NCI-H748 treated with DMSO at 0.1 percent for 48 hours (cell line): ENCODE measurements around the gene CTAGE6.
"Not testable (repeated sequence)": the region's sequence is repeated elsewhere in the genome, so short reads cannot be mapped to it uniquely, and the experiment has no call there.

ENCODE experiments used
- DNase-seq: peaks from one replicate; lab custom pipeline; 2025; lab: John Stamatoyannopoulos, UW

The CTAGE6 gene

DNA sequence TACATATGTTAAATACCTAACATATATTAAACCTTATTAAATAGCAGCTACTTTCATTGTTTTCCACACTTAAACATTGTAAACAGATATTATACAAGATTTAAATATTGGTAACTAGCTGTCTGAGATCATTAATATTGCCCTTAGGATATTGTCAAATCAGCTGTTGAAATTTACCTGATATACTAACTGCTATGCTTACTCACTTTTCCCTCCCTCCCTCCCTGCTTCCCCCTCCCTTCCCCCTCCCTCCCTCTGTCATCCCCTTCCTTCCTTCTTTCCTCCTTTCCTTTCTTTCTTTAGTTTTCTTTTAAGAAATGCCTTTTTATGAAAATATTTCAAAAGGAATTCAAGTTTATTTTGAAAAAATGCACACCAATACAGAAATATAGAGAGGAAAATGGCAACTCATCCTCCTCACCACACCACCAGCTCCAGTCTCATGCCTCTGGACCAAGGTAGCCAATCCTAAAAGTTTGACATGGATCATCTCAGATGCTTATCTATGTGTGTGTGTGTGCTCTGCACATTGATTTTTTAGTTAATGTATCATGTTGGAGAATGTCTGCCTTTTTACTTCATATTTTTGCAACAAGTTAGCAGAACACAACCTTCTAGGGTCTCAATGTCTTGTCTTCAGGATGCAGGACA, 41.8 kb downstream of the CTAGE6 start:
- DNase-seq, result not testable (repeated sequence)

DNA sequence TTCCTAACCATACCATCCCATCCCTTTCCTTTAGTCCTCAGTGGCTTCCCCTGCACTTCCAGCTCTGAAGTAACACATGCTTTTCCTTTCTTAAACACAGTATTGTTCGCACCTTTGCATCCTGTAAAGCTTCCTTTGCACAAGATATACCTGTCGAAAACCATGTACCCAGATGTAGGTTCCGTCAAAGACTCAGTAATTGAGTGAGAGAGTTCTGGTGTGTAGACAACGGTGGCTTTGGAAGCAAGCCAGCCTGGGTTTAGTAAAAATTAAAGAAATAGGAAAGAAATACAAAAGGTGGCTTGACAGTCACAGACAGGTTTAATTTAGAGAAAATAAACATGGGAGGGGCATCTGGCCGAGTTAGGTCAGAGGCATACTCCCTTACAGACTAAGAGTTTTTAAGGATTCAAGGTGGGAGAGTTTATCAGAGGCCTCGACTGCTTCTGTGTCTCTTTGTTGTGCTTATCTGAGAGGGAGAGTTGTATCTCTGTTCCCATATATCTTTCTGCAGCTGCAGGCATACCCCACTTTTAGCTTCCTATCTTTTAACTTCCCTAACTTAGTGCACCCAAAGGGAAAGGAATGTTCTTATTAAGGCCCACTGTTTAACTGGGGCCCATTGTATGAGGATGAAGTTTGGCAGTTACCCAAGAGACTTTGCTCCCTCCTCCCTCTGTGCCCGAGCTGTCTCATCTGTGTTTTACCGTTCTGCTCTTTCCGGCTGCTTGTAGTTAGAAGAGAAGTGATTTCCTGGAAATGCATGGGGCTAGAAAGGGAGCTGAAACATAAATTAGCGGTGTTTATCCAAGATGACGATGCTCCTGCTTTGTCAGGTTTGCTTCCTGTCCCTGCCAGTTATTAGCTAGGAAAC, 42.7 kb downstream of the CTAGE6 start:
- not testable (repeated sequence) for DNase-seq

DNA sequence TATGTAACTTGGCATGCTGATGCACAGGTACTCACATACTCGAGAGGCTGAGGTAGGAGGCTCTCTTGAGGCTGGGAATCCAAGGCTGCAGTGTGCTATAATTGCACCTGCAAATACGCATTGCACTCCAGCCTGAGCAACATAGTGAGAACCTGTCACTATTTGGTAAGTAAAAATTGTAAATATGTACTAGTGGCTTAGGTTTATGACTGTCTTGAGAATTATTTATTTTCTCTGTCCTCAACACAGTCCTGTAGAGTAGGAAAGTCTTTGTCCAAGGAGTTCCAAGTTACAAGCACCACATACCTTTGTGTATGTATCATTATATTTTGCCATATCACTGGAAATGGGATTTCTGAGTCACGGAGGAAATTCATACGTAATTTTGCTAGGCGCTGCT, 45.1 kb downstream of the CTAGE6 start:
- not testable (repeated sequence) for DNase-seq

GRCh38 chr7:143711727-143712324, 45.7 kb downstream of the CTAGE6 start:
- DNase-seq, result not testable (repeated sequence)

- not testable (repeated sequence) for DNase-seq
These were observed 47.6 kb downstream of the CTAGE6 start for GRCh38 chr7:143709895-143710294.
